Activated B cell treated with CpG ODN at 0.5 μM for 24 hours (primary cell): Measurements from ENCODE around the gene TRIM63. TPM values are rescaled to one million over a fixed set of nuclear protein-coding genes. Genes with fewer than 3 reads are reported as not detected.

Source experiments
- ATAC-seq: fragments of 200-7000 bp; cut with Tn5 transposase; one replicate; pipeline ENCODE4 v1.10.0; 2021; ENCODE audit warnings: low read depth, mild to moderate bottlenecking, moderate library complexity
- CTCF ChIA-PET: fragments of 350-600 bp; sonication (Branson Sonifier 250); formaldehyde crosslinking; loops from one replicate; lab custom pipeline; 2021; ENCODE audit warnings: antibody characterized with exemption; lab: Charles Lee
- POLR2A ChIA-PET: fragments of 350-600 bp; sonication (Branson Sonifier 250); formaldehyde crosslinking; loops from one replicate; lab custom pipeline; 2021; ENCODE audit warnings: antibody characterized with exemption; lab: Charles Lee
- DNase-seq: peaks from one replicate; pipeline ENCODE4 v3.0.0; 2022
- H3K27ac Mint-ChIP-seq: one replicate; pipeline ENCODE4 v1.8.0; 2020; ENCODE audit warnings: mixed read lengths
- H3K27me3 Mint-ChIP-seq: one replicate; pipeline ENCODE4 v1.8.0; 2021; ENCODE audit warnings: mixed read lengths
- H3K36me3 Mint-ChIP-seq: one replicate; pipeline ENCODE4 v1.8.0; 2021; ENCODE audit warnings: low read depth, mixed read lengths
- H3K4me1 Mint-ChIP-seq: one replicate; pipeline ENCODE4 v1.8.0; 2021; ENCODE audit warnings: mixed read lengths
- H3K4me3 Mint-ChIP-seq: one replicate; pipeline ENCODE4 v1.8.0; 2020; ENCODE audit warnings: mild to moderate bottlenecking, mixed read lengths
- H3K9me3 Mint-ChIP-seq: one replicate; pipeline ENCODE4 v1.8.0; 2020; ENCODE audit warnings: mixed read lengths
- CTCF ChIP-seq: fragments of 200-600 bp; IDR thresholded peaks from one replicate; pipeline ENCODE4 v1.8.0; 2022; ENCODE audit warnings: antibody characterized with exemption, mild to moderate bottlenecking
- intact Hi-C: fragments of 100-400 bp; cut with micrococcal nuclease; formaldehyde crosslinking; loops from one replicate; pipeline ENCODE4 v1.15.1; 2024
- total RNA-seq: library from RNA; stranded (reverse); gene quantifications from 2 replicates; pipeline ENCODE4 v1.2.3, GENCODE V29; 2022

Gene TRIM63
- total RNA-seq, 1 donor from 2014 or later, result not detected

GRCh38 chr1:26043765-26044164 is 23.7 kb downstream of the TRIM63 start:
- ChIA-PET CTCF (interaction anchor here (0.5 kb wide), 1 partner anchor 839 kb away, joined by 3 read pairs; no protein-coding TSS in a partner anchor), POLR2A (interaction anchor here (0.5 kb wide), 1 partner anchor 63 kb away, joined by 5 read pairs; no protein-coding TSS in a partner anchor)
- Mint-ChIP-seq H3K36me3 (no peaks in the 10 kb centered on the region), H3K4me1 (no peaks in the 10 kb centered on the region), H3K4me3 (no peak overlapping the region), H3K27me3 (peaks cover 47% of the 10 kb centered on the region), H3K9me3 (no peaks in the 10 kb centered on the region), H3K27ac (no peak overlapping the region)
- intact Hi-C loops, result no loop called here
- no peak for TF ChIP-seq CTCF
- ATAC-seq (no peak), DNase-seq (no peak)

- no peaks in the 10 kb centered on the region for H3K9me3 Mint-ChIP-seq
- DNase-seq (no peak), ATAC-seq (no peak)
- no peaks in the 10 kb centered on the region for H3K4me1 Mint-ChIP-seq
- H3K27me3 Mint-ChIP-seq, result peaks cover 34% of the 10 kb centered on the region
- H3K4me3 Mint-ChIP-seq, result no peak overlapping the region
- no peak for TF ChIP-seq CTCF
- intact Hi-C loops, result no loop called here
- H3K36me3 Mint-ChIP-seq, result no peaks in the 10 kb centered on the region
- POLR2A ChIA-PET, result no interaction called here
- CTCF ChIA-PET, result no interaction called here
- H3K27ac Mint-ChIP-seq, result no peak overlapping the region
Observed at GRCh38 chr1:26041978-26042377, 25.5 kb downstream of the TRIM63 start.

GRCh38 chr1:26041401-26041800 is 26.0 kb downstream of the TRIM63 start:
- H3K27ac Mint-ChIP-seq, result no peak overlapping the region
- intact Hi-C loops, result no loop called here
- DNase-seq (no peak), ATAC-seq (no peak)
- H3K27me3 Mint-ChIP-seq, result peaks cover 29% of the 10 kb centered on the region
- no peaks in the 10 kb centered on the region for H3K4me1 Mint-ChIP-seq
- no peak for TF ChIP-seq CTCF
- ChIA-PET POLR2A (no interaction called here), CTCF (no interaction called here)
- H3K36me3 Mint-ChIP-seq, result no peaks in the 10 kb centered on the region
- H3K9me3 Mint-ChIP-seq, result no peaks in the 10 kb centered on the region
- no peak overlapping the region for H3K4me3 Mint-ChIP-seq

- no peak for TF ChIP-seq CTCF
- Mint-ChIP-seq H3K36me3 (peaks cover 3% of the 10 kb centered on the region), H3K9me3 (no peaks in the 10 kb centered on the region), H3K27me3 (peaks cover 17% of the 10 kb centered on the region), H3K4me3 (no peak overlapping the region), H3K27ac (no peak overlapping the region), H3K4me1 (peaks cover 11% of the 10 kb centered on the region)
- intact Hi-C loops, result loop anchor here (5.0 kb wide), 1 partner anchor 123 kb away; no protein-coding TSS in a partner anchor
- no peak for DNase-seq
- ChIA-PET CTCF (no interaction called here), POLR2A (no interaction called here)
- ATAC-seq, result no peak
Observed at GRCh38 chr1:26038904-26039303, 28.5 kb downstream of the TRIM63 start.

- ChIA-PET CTCF (no interaction called here), POLR2A (no interaction called here)
- intact Hi-C loops, result loop anchor here (5.0 kb wide), 1 partner anchor 124 kb away; no protein-coding TSS in a partner anchor
- no peak for TF ChIP-seq CTCF
- Mint-ChIP-seq H3K9me3 (no peaks in the 10 kb centered on the region), H3K27me3 (peaks cover 12% of the 10 kb centered on the region), H3K36me3 (peaks cover 3% of the 10 kb centered on the region), H3K4me3 (no peak overlapping the region), H3K27ac (no peak overlapping the region), H3K4me1 (peaks cover 11% of the 10 kb centered on the region)
- no peak for DNase-seq
- ATAC-seq, result no peak
Observed at GRCh38 chr1:26038477-26038876, 29.0 kb downstream of the TRIM63 start.
